WTC11 (cell line): ENCODE data around the gene PTPRT. TPM values are rescaled to one million over a fixed set of nuclear protein-coding genes. Genes with fewer than 3 reads are reported as not detected.

ENCODE experiments used
- ATAC-seq: fragments of 200-7000 bp; cut with Tn5 transposase; 2 replicates; pipeline ENCODE4 v1.10.0; 2021; ENCODE audit warnings: mild to moderate bottlenecking, moderate library complexity
- CTCF ChIA-PET: fragments of 300-600 bp; sonication (Branson Sonifier 250); formaldehyde crosslinking; loops from one replicate; lab custom pipeline; 2021; ENCODE audit warnings: antibody characterized with exemption; lab: Charles Lee
- POLR2A ChIA-PET: fragments of 350-600 bp; sonication (Branson Sonifier 250); formaldehyde crosslinking; loops from one replicate; lab custom pipeline; 2021; ENCODE audit warnings: antibody characterized with exemption; lab: Charles Lee
- DNase-seq: peaks from one replicate; pipeline ENCODE4 v3.0.0; 2021; ENCODE audit warnings: low spot score
- H3K27ac Mint-ChIP-seq: 2 replicates; pipeline ENCODE4 v1.8.0; 2021; ENCODE audit warnings: mixed read lengths
- H3K27me3 Mint-ChIP-seq: 2 replicates; pipeline ENCODE4 v1.8.0; 2021; ENCODE audit warnings: low read depth, mild to moderate bottlenecking, moderate library complexity, mixed read lengths
- H3K36me3 Mint-ChIP-seq: 2 replicates; pipeline ENCODE4 v1.8.0; 2021; ENCODE audit warnings: mixed read lengths
- H3K4me1 Mint-ChIP-seq: 2 replicates; pipeline ENCODE4 v1.8.0; 2022; ENCODE audit warnings: mixed read lengths
- H3K4me3 Mint-ChIP-seq: 2 replicates; pipeline ENCODE4 v1.8.0; 2021; ENCODE audit warnings: mild to moderate bottlenecking, moderate library complexity, mixed read lengths
- H3K9me3 Mint-ChIP-seq: 2 replicates; pipeline ENCODE4 v1.8.0; 2021; ENCODE audit warnings: mixed read lengths
- ATF1 ChIP-seq: sonication (generic); formaldehyde crosslinking; IDR thresholded peaks from 2 replicates; pipeline ENCODE4 v1.8.1; 2023; ENCODE audit warnings: mild to moderate bottlenecking, moderate library complexity, missing genetic modification reagents
- ELF4 ChIP-seq: sonication (generic); formaldehyde crosslinking; IDR thresholded peaks from 2 replicates; pipeline ENCODE4 v1.8.1; 2022; ENCODE audit warnings: low read depth, mild to moderate bottlenecking, moderate library complexity, missing genetic modification reagents
- FOXK1 ChIP-seq: sonication (generic); formaldehyde crosslinking; IDR thresholded peaks from 2 replicates; pipeline ENCODE4 v1.8.0; 2022; ENCODE audit warnings: mild to moderate bottlenecking, moderate library complexity, missing genetic modification reagents
- HMGXB4 ChIP-seq: sonication (generic); formaldehyde crosslinking; IDR thresholded peaks from 2 replicates; pipeline ENCODE4 v1.8.1; 2023; ENCODE audit warnings: mild to moderate bottlenecking, moderate library complexity, missing genetic modification reagents
- IRF2 ChIP-seq: sonication (generic); formaldehyde crosslinking; IDR thresholded peaks from 2 replicates; pipeline ENCODE4 v1.8.0; 2022; ENCODE audit warnings: low read depth, missing genetic modification reagents, borderline replicate concordance
- KAT7 ChIP-seq: sonication (generic); formaldehyde crosslinking; IDR thresholded peaks from 2 replicates; pipeline ENCODE4 v1.8.1; 2023; ENCODE audit warnings: missing genetic modification reagents, mild to moderate bottlenecking, borderline replicate concordance
- MAX ChIP-seq: sonication (generic); formaldehyde crosslinking; IDR thresholded peaks from 2 replicates; pipeline ENCODE4 v1.8.0; 2022; ENCODE audit warnings: mild to moderate bottlenecking, missing genetic modification reagents
- MXD4 ChIP-seq: fragments of 250-450 bp; sonication (Bioruptor Pico); IDR thresholded peaks from 2 replicates; pipeline ENCODE4 v1.8.0; 2021; ENCODE audit warnings: mild to moderate bottlenecking, moderate library complexity, borderline replicate concordance
- SOX15 ChIP-seq: fragments of 250-450 bp; sonication (Bioruptor Pico); IDR thresholded peaks from 2 replicates; pipeline ENCODE4 v1.9.0; 2021; ENCODE audit warnings: mild to moderate bottlenecking
- TEAD1 ChIP-seq: sonication (generic); formaldehyde crosslinking; IDR thresholded peaks from 2 replicates; pipeline ENCODE4 v1.8.0; 2022; ENCODE audit warnings: mild to moderate bottlenecking, missing genetic modification reagents
- ZNF219 ChIP-seq: sonication (generic); formaldehyde crosslinking; IDR thresholded peaks from 2 replicates; pipeline ENCODE4 v1.8.0; 2023; ENCODE audit warnings: missing genetic modification reagents, mild to moderate bottlenecking, borderline replicate concordance
- ZNF281 ChIP-seq: sonication (generic); formaldehyde crosslinking; IDR thresholded peaks from 2 replicates; pipeline ENCODE4 v1.8.0; 2023; ENCODE audit warnings: mild to moderate bottlenecking, missing genetic modification reagents
- total RNA-seq: library from RNA; stranded (reverse); gene quantifications from 3 replicates; pipeline ENCODE4 v1.2.3, GENCODE V29; 2021
- TF ChIP-seq, protein P1 (sequence below): fragments of 250-450 bp; sonication (Bioruptor Pico); IDR thresholded peaks from 2 replicates; pipeline ENCODE4 v1.9.0; 2021; ENCODE audit warnings: mild to moderate bottlenecking
- TF ChIP-seq, protein P2 (sequence below): sonication (generic); formaldehyde crosslinking; IDR thresholded peaks from 2 replicates; pipeline ENCODE4 v1.8.1; 2023; ENCODE audit warnings: mild to moderate bottlenecking, missing genetic modification reagents, borderline replicate concordance

PTPRT gene
- total RNA-seq, 1 experiment from 2014 or later: 1.1 TPM

GRCh38 chr20:42576167-42576566 is 613.5 kb downstream of the PTPRT start:
- Mint-ChIP-seq H3K27ac (no peak overlapping the region), H3K27me3 (no peaks in the 10 kb centered on the region), H3K4me1 (peaks cover 4% of the 10 kb centered on the region), H3K9me3 (peaks cover 21% of the 10 kb centered on the region), H3K36me3 (peaks cover 7% of the 10 kb centered on the region; the same call in 1 of the 2 replicates), H3K4me3 (no peak overlapping the region)
- no peak for DNase-seq
- ChIA-PET POLR2A (no interaction called here), CTCF (no interaction called here)
- TF ChIP-seq HMGXB4: no peak
- TF ChIP-seq FOXK1: no peak
- TF ChIP-seq TEAD1: no peak
- no peak for TF ChIP-seq IRF2
- TF ChIP-seq SOX15 (CRISPR knock-in tag): no peak
- TF ChIP-seq ZNF219 (CRISPR knock-in tag): no peak
- no peak for TF ChIP-seq ATF1 (CRISPR knock-in tag)
- ATAC-seq: no peak

DNA sequence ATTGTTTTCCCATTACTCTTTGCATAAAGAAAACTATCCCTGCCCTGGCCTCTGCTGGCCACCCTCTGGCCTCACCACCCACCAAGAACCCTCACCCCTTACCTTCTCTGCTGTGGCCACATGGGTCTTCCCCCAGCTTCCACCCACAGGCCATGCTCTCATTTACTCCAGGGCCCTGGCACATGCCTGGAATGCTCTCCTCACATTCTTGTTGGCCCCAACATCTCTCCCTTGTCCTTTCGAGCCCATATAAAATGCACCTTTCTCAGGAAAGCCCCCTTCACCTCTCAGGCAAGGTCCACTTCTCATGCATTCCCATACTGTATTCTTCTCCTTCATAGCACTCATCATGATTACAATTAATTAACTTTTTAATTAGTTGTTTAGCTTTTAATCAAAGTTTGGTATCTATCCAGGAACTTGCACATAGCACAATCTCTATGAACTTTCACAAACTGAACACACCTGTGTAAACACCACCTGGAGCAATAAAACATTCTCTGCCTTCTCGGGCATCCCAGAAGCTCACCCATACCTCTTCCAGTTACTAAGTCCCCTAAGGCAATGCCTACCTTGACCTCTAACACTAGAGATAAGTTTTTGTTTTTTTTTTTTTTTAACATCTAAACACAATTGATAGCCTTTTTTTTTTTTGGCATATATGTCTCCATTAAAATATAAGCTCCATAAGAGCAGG is 617.2 kb downstream of the PTPRT start:
- DNase-seq: no peak
- Mint-ChIP-seq H3K27me3 (no peaks in the 10 kb centered on the region), H3K4me3 (no peak overlapping the region), H3K36me3 (peaks cover 7% of the 10 kb centered on the region; the same call in 1 of the 2 replicates), H3K27ac (no peak overlapping the region), H3K9me3 (peaks cover 22% of the 10 kb centered on the region), H3K4me1 (no peaks in the 10 kb centered on the region)
- TF ChIP-seq MAX (CRISPR knock-in tag): no peak
- no peak for TF ChIP-seq MXD4 (CRISPR knock-in tag)
- TF ChIP-seq, protein P1, sequence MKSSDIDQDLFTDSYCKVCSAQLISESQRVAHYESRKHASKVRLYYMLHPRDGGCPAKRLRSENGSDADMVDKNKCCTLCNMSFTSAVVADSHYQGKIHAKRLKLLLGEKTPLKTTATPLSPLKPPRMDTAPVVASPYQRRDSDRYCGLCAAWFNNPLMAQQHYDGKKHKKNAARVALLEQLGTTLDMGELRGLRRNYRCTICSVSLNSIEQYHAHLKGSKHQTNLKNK: no peak
- TF ChIP-seq, protein P2, sequence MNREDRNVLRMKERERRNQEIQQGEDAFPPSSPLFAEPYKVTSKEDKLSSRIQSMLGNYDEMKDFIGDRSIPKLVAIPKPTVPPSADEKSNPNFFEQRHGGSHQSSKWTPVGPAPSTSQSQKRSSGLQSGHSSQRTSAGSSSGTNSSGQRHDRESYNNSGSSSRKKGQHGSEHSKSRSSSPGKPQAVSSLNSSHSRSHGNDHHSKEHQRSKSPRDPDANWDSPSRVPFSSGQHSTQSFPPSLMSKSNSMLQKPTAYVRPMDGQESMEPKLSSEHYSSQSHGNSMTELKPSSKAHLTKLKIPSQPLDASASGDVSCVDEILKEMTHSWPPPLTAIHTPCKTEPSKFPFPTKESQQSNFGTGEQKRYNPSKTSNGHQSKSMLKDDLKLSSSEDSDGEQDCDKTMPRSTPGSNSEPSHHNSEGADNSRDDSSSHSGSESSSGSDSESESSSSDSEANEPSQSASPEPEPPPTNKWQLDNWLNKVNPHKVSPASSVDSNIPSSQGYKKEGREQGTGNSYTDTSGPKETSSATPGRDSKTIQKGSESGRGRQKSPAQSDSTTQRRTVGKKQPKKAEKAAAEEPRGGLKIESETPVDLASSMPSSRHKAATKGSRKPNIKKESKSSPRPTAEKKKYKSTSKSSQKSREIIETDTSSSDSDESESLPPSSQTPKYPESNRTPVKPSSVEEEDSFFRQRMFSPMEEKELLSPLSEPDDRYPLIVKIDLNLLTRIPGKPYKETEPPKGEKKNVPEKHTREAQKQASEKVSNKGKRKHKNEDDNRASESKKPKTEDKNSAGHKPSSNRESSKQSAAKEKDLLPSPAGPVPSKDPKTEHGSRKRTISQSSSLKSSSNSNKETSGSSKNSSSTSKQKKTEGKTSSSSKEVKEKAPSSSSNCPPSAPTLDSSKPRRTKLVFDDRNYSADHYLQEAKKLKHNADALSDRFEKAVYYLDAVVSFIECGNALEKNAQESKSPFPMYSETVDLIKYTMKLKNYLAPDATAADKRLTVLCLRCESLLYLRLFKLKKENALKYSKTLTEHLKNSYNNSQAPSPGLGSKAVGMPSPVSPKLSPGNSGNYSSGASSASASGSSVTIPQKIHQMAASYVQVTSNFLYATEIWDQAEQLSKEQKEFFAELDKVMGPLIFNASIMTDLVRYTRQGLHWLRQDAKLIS: no peak
- TF ChIP-seq KAT7: no peak
- TF ChIP-seq ZNF281 (CRISPR knock-in tag): no peak
- no peak for TF ChIP-seq ELF4
- CTCF ChIA-PET: no interaction called here
- no peak for ATAC-seq
- POLR2A ChIA-PET: no interaction called here
